Neuron (in vitro differentiated cells): ENCODE data around the gene ADCY9.
"Not testable (repeated sequence)": the region's sequence is repeated elsewhere in the genome, so short reads cannot be mapped to it uniquely, and the experiment has no call there.

Source experiments
- H2AFZ ChIP-seq: one replicate; pipeline ENCODE4 v1.6.1; 2013; ENCODE audit warnings: low read depth, mild to moderate bottlenecking, inconsistent platforms, low read length, moderate library complexity
- H3K27me3 ChIP-seq: one replicate; pipeline ENCODE4 v1.6.1; 2013; ENCODE audit warnings: low read length; ENCODE audit not compliant: insufficient read depth
- H3K36me3 ChIP-seq: one replicate; pipeline ENCODE4 v1.6.1; 2013; ENCODE audit warnings: low read length; ENCODE audit not compliant: insufficient read depth
- H3K4me1 ChIP-seq: one replicate; pipeline ENCODE4 v1.6.1; 2013; ENCODE audit warnings: low read length; ENCODE audit not compliant: insufficient read depth
- H3K4me3 ChIP-seq: 2 replicates; pipeline ENCODE4 v1.5.1; 2013; ENCODE audit warnings: mild to moderate bottlenecking, low read length, moderate library complexity
- H3K9me3 ChIP-seq: one replicate; pipeline ENCODE4 v1.6.1; 2013; ENCODE audit warnings: low read length

Gene ADCY9

DNA sequence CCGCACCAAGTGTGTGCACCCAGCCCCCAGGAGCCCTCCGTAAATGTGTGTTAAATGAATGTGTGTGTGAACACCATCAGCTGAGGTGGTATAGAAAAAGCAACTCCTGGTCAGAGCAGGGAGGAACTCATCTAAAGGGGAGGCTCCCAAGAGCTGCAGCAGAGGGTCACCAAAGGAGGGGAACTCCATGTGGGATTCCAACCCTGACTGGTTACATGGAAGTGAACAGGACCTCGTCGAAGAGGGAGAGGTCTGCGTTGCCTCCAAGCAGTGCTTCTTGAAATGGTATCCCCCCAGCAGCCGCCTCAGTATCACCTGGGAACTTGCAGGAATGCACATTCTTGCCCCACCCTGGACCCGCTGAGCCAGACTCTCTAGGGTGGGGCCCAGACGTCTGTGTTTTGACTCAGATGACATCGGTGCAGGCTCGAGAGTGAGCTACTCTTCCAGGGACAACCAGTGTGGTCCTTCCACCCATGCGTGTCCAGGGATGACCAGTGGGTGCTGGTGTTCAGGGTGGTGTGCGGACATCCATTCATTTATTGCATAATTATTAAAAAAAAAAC is 30.8 kb downstream of the ADCY9 start:
- H3K4me1 ChIP-seq: no peaks in the 10 kb centered on the region
- no peaks in the 10 kb centered on the region for H3K9me3 ChIP-seq
- no peak overlapping the region for H3K4me3 ChIP-seq
- H3K27me3 ChIP-seq: no peaks in the 10 kb centered on the region
- no peak overlapping the region for H2AFZ ChIP-seq
- H3K36me3 ChIP-seq: no peaks in the 10 kb centered on the region

DNA sequence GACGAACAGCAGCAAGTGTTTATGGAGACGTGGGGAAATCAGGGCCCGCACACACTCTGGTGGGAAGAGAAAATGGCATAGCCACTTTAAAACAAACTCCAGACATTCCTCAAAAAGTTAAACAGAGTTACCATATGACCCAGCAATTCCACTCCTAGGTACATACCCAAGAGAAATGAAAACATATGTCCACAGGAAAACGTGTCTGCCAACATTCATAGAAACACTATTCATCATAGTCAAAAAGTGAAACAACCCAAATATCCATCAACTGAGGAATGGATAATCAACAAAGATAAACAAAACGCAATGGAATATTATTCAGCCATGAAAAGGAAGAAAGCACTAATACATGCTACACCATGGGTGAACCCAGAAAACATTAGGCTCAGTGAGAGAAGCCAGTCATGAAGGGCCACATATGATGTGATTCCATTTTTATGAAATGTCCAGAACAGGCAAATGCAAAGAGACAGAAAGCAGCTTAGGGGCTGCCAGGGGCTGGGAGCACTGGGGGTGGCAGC is 32.8 kb downstream of the ADCY9 start:
- Histone ChIP-seq H3K4me3 (no peak overlapping the region), H3K27me3 (no peaks in the 10 kb centered on the region), H2AFZ (no peak overlapping the region), H3K36me3 (no peaks in the 10 kb centered on the region), H3K9me3 (no peaks in the 10 kb centered on the region), H3K4me1 (no peaks in the 10 kb centered on the region)

DNA sequence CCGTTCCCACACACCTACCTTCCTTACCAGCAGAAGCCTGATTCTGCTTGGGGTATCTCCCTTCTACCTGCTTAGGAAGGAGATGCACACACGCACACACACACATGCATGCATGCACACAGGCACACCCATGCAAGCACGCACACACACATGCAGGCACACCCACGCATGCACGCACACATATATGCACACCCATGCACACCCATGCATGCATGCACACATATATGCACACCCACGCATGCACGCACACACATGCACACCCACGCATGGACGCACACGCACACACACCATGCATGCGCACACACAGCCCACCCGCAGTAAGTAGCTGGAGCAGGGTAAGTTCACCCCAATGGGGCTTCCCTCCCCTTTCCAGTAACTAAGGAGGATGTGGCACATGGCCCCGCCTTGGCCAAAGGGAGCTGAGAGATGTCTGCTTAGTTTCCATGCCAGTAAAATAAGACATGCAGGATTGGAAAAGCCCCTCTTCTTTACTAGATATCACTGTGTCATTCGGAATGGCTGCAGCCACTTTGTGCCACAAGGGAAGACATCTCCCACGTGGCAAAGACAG is 33.7 kb downstream of the ADCY9 start:
- H3K36me3 ChIP-seq: no peaks in the 10 kb centered on the region
- H3K4me1 ChIP-seq: no peaks in the 10 kb centered on the region
- H3K9me3 ChIP-seq: no peaks in the 10 kb centered on the region
- no peak overlapping the region for H3K4me3 ChIP-seq
- no peak overlapping the region for H2AFZ ChIP-seq
- no peaks in the 10 kb centered on the region for H3K27me3 ChIP-seq

DNA sequence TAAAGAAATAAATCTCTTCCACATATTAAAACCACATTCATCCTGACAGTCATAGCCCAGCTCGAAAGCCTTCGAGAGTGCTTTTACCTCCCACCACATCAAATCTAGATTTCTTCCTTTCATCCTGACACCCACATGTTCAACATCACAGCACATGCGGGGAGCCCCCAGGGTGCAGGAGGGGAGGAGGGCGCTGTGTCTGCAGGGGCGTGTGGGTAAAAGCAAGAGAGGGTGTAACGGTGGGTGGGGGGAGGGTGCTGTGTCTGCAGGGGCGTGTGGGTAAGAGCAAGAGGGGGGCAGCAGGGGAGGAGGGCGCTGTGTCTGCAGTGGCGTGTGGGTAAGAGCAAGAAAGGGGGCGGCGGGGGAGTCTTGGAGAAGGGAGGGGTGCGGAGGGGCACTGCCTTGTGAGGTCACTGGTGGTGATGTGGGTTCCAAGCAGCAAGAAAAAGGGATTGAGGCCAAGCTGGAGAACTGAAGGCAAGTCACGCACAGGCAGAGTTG is 34.7 kb downstream of the ADCY9 start:
- Histone ChIP-seq H3K9me3 (no peaks in the 10 kb centered on the region), H3K4me1 (no peaks in the 10 kb centered on the region), H3K36me3 (no peaks in the 10 kb centered on the region), H3K27me3 (no peaks in the 10 kb centered on the region), H3K4me3 (no peak overlapping the region), H2AFZ (no peak overlapping the region)

DNA sequence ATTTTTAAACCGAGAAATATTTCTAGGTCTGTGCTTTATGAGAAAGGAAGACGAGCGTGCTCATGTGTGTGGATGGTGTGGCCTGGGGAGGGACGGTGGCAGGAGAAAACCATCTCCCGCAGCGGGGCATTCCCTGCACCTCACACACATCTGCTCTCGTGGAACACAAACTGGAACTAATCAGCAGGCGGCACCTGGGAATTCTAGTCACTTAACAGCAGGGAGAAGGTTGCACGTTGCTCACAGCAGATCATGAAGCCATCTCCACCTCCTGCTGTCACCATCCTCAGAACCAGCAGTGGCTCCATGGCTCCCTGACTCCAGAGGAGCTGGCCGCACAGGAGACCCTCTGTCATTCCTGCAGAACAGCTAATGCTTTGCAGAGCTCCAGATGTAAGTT is 35.2 kb downstream of the ADCY9 start:
- no peaks in the 10 kb centered on the region for H3K27me3 ChIP-seq
- no peaks in the 10 kb centered on the region for H3K4me1 ChIP-seq
- H3K9me3 ChIP-seq: no peaks in the 10 kb centered on the region
- H3K4me3 ChIP-seq: no peak overlapping the region
- H3K36me3 ChIP-seq: no peaks in the 10 kb centered on the region
- H2AFZ ChIP-seq: no peak overlapping the region

DNA sequence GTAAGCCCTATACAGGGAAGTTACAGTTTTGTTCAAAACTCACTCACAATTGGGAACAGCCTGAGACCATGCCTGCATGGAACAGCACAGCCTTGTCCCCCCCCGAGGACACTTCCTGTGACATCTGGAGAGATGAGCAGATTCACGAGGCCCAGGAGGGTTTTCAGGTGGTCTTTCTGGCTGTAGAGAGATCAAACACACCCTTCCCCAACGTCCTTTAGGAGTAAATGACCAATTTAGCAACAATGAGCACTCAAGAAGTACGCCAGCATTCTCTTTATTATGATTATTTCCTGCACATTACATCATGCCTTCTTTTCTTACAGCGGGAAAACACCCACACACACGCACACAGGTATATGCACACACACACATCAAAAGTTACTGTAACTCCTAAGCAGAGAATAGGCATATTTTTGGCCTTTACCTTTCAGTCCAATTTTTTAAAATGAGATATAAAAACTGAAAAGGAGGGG is 39.0 kb downstream of the ADCY9 start:
- Histone ChIP-seq H3K9me3 (no peaks in the 10 kb centered on the region), H2AFZ (no peak overlapping the region), H3K27me3 (no peaks in the 10 kb centered on the region), H3K4me3 (no peak overlapping the region), H3K4me1 (no peaks in the 10 kb centered on the region), H3K36me3 (no peaks in the 10 kb centered on the region)

DNA sequence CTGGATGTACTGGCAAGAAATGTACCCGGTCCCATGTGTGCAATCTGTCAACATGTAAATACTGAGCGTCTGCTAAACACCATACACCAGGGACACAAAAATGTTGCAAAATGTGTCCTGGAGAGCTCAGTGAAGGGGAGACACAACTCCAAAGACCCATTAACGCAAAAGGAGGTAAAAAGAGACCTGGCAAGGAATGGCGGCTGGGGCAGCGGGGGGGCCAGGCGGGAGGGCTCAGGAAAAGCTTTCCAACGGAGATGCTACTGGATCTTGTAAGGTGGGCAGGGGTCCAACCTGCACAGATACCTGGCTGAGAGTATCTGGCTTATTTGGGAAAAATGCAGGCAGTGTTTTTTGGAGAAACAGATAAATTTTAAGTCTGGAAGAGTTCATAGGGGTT is 40.7 kb downstream of the ADCY9 start:
- Histone ChIP-seq H3K36me3 (no peaks in the 10 kb centered on the region), H2AFZ (no peak overlapping the region), H3K4me3 (no peak overlapping the region), H3K4me1 (no peaks in the 10 kb centered on the region), H3K27me3 (no peaks in the 10 kb centered on the region), H3K9me3 (no peaks in the 10 kb centered on the region)

DNA sequence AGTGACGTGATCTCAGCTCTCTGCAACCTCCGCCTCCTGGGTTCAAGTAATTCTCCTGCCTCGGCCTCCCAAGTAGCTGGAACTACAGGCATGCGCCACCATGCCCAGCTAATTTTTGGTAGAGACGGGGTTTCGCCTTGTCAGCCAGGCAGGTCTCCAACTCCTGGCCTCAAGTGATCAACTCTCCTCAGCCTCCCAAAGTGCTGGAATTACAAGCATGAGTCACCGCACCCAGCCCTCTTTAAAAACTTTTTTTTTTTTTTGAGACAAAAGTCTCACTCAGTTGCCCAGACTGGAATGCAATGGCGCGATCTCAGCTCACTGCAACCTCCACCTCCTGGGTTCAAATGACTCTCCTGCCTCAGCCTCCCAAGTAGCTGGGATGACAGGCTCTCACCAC is 43.1 kb downstream of the ADCY9 start:
- not testable (repeated sequence) for H3K4me1 ChIP-seq, H2AFZ ChIP-seq, H3K36me3 ChIP-seq, H3K4me3 ChIP-seq, H3K27me3 ChIP-seq, H3K9me3 ChIP-seq

DNA sequence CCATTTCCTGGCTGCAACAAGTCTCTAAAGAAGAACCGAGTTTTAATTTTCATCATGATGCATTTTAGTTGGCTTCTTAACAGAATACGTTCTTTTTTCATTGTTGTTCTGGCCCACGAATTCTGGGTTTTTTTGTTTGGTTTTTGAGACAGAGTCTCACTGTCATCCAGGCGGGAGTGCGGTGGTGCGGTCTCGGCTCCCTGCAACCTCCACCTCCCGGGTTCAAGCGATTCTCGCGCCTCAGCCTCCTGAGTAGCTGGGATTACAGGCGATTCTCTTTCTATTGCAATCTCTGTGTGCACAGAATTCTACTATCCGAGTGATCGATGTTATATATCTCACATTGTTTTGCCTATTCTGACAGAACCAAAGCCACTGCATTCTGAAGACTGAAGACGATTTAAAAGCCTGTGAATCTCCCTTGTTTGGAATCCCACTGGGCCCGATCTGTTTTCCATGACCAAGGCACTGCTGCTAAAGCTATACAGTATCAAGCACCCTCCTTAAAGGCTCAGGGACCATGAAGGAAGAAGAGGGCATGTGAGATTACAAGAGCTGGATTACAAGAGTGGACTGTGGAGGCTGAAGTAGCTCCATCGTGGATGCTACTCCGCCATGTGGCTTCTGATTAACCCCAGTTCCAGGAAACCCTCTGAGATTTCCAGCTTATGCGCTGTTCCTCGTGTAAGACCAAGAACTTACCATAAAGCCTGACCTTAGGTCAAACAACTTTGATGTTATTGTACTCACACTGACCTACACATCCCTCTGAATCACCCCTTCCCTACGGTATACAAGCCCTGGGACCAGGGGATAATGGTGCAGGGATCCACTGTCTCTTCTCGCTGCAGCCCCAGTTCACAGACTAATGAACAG is 44.3 kb downstream of the ADCY9 start:
- H2AFZ ChIP-seq: no peak overlapping the region
- H3K36me3 ChIP-seq: no peaks in the 10 kb centered on the region
- H3K27me3 ChIP-seq: no peaks in the 10 kb centered on the region
- H3K9me3 ChIP-seq: no peaks in the 10 kb centered on the region
- H3K4me3 ChIP-seq: no peak overlapping the region
- no peaks in the 10 kb centered on the region for H3K4me1 ChIP-seq

DNA sequence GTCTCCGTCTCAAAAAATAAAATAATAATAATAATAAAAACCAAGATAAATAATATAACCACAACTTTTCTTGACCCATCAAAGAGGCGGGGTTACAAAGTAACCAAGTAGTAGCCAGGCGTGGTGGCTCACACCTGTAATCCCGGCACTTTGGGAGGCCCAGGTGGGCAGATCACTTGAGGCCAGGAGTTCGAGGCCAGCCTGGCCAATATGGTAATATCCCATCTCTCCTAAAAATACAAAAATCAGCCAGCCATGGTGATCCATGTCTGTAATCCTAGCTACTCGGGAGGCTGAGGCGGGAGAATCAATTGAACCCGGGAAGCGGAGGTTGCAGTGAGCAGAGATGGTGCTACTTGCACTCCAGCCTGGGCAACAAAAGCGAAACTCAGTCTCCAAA is 45.3 kb downstream of the ADCY9 start:
- Histone ChIP-seq H3K4me3 (no peak overlapping the region), H3K4me1 (no peaks in the 10 kb centered on the region), H3K9me3 (no peaks in the 10 kb centered on the region), H3K27me3 (no peaks in the 10 kb centered on the region), H3K36me3 (no peaks in the 10 kb centered on the region), H2AFZ (no peak overlapping the region)

DNA sequence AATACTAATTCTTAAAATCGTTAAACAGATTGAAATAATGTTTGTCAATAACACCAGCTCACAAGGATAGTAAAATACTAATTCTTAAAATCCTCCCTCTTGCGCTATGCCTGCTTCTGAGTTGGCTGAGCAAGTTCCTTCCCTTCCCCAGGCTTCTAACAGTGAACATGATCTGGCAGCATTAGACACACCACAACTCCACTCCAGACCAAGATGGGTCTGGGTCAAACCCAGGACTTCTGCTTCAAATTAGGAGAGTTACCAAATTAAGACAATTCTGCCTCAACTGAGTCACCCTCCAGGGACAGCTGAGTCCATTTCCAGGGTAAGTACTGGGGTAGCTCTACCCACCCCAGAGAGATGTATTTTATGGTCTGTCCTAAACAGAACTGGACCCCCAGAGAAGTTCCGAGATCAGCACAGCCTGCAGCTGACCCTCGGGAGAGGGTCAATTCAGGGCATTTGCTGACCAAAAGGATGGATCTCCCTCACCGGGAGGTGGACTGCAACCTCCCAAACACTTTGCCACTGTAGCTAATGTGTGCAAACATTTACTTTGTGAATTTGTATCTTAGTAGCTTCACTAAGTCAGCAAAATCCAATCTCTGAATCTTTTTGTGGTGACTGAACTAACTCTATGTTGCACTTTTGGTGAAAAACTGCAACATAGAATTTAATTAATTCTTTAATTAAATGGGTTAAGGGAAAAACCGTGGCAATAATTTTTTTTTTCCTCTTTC is 48.8 kb downstream of the ADCY9 start:
- H3K9me3 ChIP-seq: no peaks in the 10 kb centered on the region
- no peaks in the 10 kb centered on the region for H3K4me1 ChIP-seq
- no peak overlapping the region for H3K4me3 ChIP-seq
- H2AFZ ChIP-seq: no peak overlapping the region
- H3K27me3 ChIP-seq: no peaks in the 10 kb centered on the region
- H3K36me3 ChIP-seq: no peaks in the 10 kb centered on the region

DNA sequence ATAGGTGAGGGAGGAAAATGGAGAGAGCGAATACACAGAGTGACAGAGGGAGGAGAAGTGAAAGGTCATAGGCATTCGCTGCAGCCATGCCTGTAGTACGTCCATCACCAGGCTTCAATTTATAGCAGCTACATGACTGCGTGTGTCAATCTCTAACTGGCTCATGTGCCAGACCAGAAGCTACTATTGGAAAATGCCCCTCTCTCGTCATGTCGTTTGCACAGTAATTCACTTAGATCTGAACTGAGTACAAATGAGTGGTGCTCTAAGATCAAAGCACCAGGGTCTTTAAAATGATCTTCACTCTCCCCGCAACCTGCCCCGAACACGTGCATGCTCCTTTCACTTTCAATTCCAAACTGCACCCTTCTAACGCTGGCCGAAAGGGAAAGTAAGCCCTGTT is 51.3 kb downstream of the ADCY9 start:
- H3K4me3 ChIP-seq: no peak overlapping the region

More for the DNA sequence above, 51.3 kb downstream of the ADCY9 start:
- H2AFZ ChIP-seq: no peak overlapping the region
- H3K36me3 ChIP-seq: no peaks in the 10 kb centered on the region
- H3K4me1 ChIP-seq: no peaks in the 10 kb centered on the region
- H3K27me3 ChIP-seq: no peaks in the 10 kb centered on the region
- peaks cover 4% of the 10 kb centered on the region for H3K9me3 ChIP-seq
